Measurements from ENCODE around the gene GTF3A.

GRCh38 chr13:27440408-27440807, 16.0 kb downstream of the GTF3A start:
- TF ChIP-seq CTCF (IDR thresholded peaks at IDR 0.05 in 2 of 3, conservative IDR thresholded peaks at IDR 0.05 in 1 of 3; ENCODE audit: insufficient read depth in 2 of 3, low read depth in 1 of 3, low read length in 3 of 3), result no peak
- TF ChIP-seq EZH2 (IDR thresholded peaks at IDR 0.05; ENCODE audit: borderline replicate concordance, low read depth, low read length), result no peak
- TF ChIP-seq REST (IDR thresholded peaks at IDR 0.05; ENCODE audit: borderline replicate concordance), result no peak
- no peak for TF ChIP-seq REST (CRISPR knock-in tag; IDR thresholded peaks at IDR 0.05; ENCODE audit: low read depth)
- TF ChIP-seq POLR2A (conservative IDR thresholded peaks at IDR 0.05), result no peak
- TF ChIP-seq ZNF280A (IDR thresholded peaks at IDR 0.05; ENCODE audit: low read depth, partially characterized antibody), result no peak
- TF ChIP-seq RB1 (IDR thresholded peaks at IDR 0.05; ENCODE audit: low read depth), result no peak
- TF ChIP-seq NONO (IDR thresholded peaks at IDR 0.05; ENCODE audit: low read depth in 2 of 2, low read length in 1 of 2), result no peak
- no peak for TF ChIP-seq ATF7 (IDR thresholded peaks at IDR 0.05)
- no peak for TF ChIP-seq HLTF (IDR thresholded peaks at IDR 0.05)
- no peak for TF ChIP-seq MYC (IDR thresholded peaks at IDR 0.05; ENCODE audit: low read depth, low read length)
- no peak for TF ChIP-seq MYC (CRISPR knock-in tag; IDR thresholded peaks at IDR 0.05; ENCODE audit: borderline replicate concordance, low read depth)
- no peak for TF ChIP-seq NKRF (IDR thresholded peaks at IDR 0.05; ENCODE audit: borderline replicate concordance)
- no peak for TF ChIP-seq ZFPM2 (CRISPR knock-in tag; IDR thresholded peaks at IDR 0.05)

All from K562 (cell line).